GM21786 (cell line): Measurements from ENCODE around the gene SPRED1.
A peak's percentile ranks its signal among the peaks of the same experiment; 100 is the strongest.
"Not testable (repeated sequence)": the region's sequence is repeated elsewhere in the genome, so short reads cannot be mapped to it uniquely, and the experiment has no call there.

Source experiments
- ATAC-seq: cut with Tn5 transposase; IDR thresholded peaks from one replicate; pipeline ENCODE4 v1.9.1; 2021; ENCODE audit not compliant: unreplicated experiment

SPRED1 gene

DNA sequence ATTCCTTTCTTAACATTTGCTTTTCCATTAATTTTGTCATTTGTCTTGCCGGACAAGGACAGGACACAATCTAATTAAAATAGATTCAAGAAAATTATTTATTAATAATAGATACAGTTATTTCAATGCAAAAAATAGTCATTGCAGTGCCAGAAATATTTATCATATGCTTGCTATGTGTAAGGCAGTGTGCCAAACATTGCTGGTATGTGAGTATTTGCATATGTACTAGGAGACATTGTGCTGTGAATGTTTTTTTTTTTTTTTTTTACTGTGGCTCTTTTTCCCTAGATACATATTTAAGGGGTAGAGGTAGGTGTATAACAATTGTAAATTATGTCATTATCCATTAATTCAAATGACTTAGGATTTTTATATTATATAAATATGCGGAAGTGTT is 23.3 kb downstream of the SPRED1 start:
- ATAC-seq = no peak

DNA sequence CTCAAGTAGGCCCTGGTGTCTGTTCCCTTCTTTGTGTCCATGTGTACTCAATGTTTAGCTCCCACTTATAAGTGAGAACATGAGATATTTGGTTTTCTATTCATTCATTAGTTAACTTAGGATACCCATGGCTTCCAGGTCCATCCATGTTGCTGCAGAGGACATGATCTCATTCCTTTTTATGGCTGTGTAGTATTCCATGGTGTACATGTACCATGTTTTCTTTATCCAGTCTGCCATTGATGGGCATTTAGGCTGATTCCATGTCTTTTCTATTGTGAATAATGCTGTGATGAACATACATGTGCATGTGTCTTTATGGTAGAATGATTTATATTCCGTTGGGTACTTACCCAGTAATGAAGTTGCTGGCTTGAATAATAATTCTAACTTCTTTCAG is 24.6 kb downstream of the SPRED1 start:
- ATAC-seq = not testable (repeated sequence)

DNA sequence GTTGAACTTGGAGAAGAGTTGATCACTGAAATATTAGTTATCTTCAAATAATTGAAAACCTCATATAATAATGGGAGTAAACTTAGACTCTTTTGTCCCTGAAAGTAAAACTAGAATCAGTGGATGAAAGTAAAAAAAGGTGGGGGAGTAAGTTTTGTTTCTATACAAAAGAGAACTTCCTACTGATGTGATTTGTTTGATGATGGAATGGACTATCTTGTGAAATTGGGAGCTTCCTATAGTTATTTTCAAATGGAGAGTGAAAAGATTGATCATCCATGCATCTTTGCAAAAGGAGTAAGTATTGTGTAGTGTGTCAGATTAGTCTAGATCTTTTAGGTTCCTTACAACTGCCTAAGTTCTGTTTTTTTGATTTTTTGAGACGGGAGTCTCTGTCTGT is 28.4 kb downstream of the SPRED1 start:
- ATAC-seq = no peak

DNA sequence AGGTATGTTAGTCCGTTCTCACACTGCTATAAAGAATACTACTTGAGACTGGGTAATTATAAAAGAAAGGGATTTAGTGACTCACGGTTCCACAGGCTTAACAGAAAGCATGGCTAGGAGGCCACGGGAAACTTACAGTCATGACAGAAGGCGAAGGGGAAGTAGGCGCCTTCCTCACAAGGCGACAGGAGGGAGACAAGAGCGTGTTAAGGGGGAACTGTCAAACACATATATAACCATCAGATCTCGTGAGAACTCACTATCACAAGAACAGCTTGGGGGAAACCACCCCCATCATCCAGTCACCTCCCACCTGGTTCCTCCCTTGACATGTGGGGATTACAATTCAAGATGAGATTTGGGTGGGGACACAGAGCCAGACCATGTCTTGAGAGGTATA is 30.4 kb downstream of the SPRED1 start:
- no peak for ATAC-seq

DNA sequence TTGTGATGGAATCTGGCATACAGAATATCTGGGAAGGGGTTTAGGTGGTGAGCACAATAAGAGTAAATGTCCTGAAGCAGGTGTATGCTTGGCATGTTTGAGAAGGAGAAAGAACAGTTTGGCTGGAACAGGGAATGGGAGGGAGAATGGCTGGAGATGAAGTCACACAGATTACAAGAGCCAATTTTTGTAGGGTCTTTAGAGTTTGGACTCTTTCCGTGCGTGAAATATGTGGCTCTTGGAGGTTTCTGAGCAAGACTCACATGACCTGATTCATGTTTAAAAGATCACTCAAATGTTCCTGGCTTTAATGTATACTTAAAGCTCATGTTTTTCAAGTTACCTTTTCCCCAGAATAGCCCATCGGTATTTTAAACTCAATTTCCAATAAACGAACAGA is 32.8 kb downstream of the SPRED1 start:
- no peak for ATAC-seq

DNA sequence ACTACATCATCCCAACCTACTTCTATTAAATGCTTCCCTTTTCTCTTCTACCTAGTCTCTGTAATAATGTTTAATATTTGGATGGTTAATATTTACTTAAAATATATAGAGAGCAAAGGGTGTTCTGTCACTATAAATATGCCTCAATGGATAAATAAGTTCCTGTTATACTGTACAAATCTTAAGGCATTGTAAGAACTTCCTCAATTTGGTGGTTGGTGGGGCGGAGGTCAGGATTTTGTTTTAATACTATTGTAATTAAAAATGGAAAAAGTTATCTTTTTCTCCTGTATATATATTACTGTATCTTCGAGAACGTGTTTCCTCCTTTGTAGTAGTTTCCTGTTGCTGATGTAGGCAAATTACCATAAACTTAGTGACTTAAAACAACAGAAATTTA is 41.5 kb downstream of the SPRED1 start:
- ATAC-seq = no peak

DNA sequence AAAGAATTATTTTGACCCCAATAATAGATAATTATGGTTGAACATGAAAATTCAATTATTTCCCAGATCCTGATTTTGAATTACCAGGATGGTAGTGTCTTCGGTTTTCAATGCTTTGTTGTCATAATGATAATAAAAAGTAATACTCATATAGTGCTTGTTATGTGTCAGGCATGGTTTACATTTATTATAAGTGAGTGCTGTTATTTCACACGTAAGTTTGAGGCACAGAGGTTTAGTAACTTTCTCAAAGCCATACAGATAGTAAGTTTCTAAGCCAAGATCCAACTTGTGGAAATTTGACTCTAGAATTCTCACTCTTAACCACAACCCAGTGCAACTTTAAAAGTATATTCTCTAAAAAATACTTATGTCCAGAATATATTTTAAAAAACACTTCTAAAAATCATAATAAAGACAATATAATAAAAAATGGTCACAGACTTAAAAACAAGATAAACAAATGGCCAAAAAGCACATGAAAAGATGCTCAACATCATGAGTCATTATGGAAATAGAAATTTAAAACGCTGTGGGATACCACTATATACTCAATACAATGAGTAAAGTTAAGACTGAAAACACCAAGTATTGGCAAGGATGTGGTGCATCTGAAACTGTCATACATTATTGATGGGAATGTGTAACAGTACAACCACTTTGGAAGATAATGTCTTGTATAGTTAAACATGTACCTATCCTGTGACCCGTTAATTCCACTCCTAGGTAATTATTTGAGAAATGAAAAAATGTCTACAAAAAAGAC is 45.2 kb downstream of the SPRED1 start:
- ATAC-seq = peak; percentile 52

DNA sequence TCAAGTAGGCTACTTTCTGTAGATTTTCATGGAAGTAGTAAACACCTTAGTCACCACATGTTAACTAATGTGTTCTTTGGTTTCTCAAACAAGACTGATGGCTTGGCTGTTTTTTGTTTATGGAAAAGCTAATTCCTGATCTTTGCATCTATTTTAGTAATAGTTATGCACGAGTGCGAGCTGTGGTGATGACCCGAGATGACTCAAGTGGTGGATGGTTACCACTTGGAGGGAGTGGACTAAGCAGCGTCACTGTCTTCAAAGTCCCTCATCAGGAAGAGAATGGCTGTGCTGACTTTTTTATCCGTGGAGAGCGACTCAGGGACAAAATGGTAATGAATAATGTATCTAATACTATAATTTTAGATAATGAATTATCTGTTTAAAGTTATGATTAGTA is 46.6 kb downstream of the SPRED1 start:
- no peak for ATAC-seq

DNA sequence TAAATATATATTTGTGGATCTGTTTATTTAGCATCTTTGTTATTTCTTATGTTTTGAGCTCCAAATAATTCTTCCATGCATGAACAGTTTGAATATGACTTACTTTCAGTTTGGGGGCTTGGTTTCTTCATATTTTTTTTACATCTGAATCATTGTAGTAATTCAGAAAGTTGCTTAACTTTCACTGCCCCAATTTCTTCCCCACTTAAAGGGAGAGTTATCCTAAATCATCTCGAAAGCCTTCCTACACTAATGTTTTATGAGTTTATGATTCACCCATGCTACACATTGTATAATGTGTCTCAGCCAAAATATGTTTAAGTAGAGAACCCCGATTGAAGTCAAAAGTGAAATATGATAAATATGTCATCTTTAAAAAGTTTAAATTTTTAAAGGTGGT is 47.8 kb downstream of the SPRED1 start:
- ATAC-seq = no peak

DNA sequence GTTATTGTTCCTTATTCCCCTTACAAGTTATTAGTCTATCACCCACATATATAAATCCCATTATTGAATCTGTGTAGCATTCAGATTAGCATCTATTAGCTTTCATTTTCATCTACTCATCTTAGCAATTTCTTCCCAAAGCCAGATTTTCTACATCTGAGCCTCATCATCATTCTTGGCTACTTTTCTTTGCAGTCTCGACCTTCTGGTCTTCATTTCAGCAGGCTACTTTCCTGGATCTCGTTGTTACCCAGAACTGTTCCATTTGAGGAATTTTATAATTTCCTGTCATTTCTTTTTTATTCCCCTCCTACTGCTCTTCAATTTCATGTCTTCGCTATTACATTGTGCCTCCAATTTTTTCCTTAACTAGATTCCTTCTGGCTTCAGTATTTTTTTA is 51.8 kb downstream of the SPRED1 start:
- no peak for ATAC-seq

DNA sequence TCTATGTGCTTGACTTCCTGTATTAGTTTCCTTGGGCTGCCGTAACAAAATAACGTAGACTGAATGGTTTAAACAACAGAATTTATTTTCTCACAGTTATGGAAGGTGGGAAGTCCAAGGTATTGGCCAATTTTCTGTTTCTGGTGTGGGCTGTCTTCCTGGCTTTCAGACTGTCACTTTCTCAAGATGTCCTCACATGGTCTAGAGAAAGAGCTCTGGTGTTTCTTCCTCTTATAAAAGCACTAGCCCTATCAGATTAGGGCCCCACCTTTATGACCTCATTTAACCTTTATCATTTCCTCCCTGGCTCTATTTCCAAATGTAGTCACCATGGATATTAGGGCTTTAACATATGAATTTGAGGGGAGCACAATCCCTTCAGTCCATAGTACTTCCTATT is 54.6 kb downstream of the SPRED1 start:
- no peak for ATAC-seq

DNA sequence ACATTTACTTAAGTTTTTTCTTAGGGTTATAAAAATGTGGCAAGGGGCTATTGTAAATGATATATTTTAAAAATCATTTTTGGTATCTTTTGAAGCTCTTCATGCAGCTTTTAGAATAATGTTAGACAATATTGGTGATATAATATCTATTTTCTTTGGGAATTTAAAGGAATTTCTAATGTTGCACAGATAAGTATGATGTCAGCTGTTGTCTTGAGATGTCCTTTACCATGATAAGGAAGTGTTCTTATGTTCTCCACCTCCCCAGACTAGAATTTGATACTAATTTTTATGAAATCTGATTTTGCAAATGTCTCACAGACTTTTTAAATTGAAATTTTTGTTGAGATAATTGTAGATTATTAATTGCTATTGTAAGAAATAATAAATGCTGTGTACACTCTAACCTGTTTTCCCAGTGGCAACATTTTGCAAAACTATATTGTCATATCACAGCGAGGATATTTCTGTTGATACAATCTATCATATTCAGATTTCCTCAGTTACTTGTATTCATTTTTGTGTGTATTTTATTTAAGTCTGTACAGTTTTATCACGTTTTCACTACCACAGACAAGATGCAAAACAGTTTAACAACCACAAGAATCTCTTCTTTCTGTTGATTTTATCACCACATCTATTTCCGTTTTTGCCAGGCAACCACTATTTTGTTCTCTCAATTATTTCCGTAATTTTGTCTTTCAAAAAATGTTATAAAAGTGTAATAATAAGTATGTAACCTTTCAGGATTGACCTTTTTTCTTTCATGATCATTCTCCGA is 55.4 kb downstream of the SPRED1 start:
- ATAC-seq = no peak

DNA sequence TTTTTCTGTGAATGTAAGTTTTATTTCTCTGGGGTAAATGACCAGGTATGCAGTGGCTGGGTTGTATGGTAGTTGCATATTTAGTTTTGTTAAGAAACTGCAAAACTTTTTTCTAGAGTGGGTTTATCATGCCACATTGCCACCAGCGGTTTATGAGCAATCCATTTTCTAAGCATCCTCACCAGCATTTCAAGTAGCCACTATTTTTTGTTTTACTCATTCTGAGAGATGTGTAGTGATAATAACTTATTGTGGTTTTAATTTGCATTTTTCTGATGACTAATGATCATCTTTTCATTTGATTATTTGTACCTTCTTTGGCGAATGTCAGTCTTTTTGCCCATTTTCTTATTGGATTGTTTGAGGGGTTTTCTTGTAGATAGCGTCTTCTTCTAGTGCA is 56.2 kb downstream of the SPRED1 start:
- ATAC-seq = peak; percentile 47

DNA sequence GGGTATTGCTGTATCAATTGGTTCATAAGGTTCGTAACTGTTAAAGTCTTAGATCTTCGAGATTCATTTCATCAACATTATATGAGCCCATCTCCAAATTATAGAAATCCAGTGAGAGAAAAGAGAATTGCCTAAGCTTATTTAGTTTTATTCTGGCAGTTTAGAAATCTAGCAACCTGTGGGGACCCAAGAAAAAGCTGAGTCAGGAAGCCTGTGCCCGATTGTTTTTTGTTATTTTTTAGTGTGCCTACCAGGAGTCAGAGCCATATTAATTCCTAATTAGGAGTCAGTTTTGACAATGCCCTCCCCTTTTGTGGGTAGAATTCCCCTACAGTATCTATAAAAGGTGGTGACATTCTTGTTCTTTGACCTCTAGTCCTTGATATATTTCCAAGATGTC is 59.6 kb downstream of the SPRED1 start:
- ATAC-seq = no peak

DNA sequence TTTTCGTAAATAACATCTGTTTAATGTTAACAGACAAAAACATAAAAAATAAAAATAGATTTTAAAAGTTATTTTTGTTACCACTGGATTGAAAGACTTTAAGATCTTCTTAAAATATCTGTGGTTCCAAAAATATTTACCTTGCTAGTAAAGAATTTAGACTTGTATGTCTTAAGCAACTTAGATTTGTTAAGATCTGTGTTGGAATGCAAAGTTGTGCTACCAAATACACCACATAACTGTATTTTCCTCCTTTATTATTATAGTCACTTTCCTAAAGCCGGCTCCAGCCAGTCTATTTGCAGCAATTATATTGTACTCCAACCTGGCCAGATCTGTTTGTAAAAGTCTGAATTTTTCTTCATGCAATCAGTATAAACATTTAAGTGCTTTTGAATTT is 63.7 kb downstream of the SPRED1 start:
- no peak for ATAC-seq

DNA sequence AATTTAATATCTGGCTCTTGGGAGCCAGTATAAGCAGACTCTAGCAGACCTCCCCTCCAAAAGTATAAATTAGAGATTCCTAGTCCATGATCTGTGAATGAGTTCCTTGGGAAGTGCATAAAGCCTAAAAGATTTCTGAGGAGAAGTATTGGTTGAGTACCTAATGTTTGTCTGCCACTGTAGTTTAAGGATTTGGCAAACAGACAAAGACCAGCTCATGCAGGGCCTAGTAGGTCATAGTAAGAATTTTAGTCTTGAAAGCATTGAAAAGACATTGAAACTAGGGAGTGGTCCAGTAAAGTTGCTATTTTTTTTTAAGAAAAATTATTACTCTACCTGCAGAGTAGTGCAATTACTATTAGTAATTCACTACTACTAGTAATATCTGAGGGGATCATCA is 67.5 kb downstream of the SPRED1 start:
- ATAC-seq = no peak

DNA sequence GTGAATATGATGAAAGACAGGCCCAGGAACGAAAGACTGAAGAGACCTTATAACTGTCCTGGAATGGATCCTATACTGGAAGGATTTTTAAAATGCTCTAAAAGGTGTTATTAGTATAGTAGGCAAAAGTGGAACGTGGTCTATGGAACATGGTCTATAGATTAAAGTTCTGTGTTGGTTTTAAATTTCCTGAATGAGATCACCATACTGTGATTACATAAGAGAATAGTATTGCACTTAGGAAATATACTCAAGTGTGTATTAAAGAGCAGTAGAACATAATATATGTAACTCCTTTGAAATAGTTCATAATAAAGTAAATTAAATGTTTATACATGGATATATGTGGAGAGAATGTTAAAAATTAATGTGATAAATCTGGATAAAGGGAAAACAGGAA is 68.2 kb downstream of the SPRED1 start:
- ATAC-seq = no peak

DNA sequence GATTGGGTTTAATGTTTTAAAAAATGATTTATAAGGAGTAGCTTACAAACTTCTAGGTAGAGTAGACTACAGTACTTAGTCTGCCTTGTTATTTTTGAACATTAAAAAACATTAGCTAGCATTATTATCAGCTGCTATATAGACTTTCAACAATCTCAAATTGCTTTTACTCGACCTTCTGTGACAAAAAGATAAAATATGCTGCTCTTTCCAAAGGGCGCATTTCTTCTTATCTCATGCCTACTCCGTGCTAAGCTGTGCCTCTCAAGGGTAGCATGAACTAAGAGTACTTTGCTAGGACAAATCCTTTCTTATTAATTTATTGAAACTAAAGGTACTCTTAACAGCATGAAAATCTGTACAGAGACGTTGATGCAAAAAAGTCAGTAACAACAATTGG is 71.3 kb downstream of the SPRED1 start:
- ATAC-seq = no peak

DNA sequence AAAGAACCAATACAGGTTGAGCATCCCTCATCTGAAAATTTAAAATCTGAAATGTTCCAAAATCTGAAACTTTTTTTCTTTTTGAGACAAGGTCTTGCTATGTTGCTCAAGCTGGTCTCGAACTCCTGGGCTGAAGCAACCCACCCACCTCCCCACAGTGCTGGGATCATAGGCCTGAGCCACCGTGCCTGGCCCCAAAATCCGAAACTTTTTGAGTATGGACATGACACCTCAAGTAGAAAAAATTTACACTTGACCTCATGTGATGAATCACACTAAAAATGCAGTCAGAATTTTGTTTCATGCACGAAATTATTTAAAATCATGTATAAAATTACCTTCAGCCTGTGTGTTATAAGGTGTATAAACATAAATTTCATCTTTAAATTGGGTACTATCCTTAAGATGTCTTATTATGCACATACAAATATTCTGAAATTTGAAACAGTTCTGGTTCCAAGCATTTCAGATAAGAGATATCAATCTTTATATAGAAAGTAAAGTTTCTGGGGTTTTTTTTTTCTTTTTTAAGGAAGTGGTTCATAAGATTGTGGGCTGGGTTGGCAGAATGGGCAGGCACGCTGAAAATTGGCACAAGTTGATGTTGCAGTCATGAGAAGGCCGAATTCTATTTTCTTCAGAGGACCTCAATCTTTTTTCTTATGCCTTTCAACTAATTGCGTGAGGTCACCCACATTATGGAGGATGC is 72.5 kb downstream of the SPRED1 start:
- no peak for ATAC-seq

DNA sequence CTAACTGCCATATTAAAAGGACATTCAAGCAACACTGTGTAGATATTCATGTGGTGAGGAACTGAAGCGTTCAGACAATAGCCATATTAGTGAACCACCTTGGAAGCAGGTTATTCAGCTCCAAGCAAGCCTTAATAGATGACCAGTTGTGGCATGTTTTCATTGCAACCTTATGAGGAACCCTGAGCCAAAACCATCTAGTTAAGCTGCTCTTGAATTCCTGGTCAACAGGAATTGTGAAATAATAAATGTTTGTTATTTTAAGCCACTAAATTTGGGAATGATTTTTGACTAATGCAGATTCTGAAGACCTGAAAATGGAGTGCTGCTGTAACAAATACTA is 73.0 kb downstream of the SPRED1 start:
- ATAC-seq = no peak

DNA sequence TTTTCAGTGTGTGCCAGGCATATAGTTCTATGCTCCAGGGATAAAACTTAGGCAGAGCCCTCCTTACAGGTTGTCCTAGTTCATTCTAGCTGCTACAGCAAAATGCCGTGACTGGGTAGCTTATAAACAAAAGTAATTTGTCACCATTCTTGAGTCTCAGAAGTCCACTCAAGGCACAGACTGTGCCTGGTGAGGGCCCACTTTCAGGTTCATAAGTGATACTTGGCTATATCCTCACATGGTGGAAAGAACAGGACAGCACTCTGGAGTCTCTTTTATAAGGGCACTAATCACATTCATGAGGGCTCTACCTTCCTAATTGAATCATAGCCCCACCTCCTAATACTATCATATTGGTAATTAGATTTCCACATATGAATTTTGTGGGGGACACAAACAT is 80.1 kb downstream of the SPRED1 start:
- ATAC-seq = no peak

DNA sequence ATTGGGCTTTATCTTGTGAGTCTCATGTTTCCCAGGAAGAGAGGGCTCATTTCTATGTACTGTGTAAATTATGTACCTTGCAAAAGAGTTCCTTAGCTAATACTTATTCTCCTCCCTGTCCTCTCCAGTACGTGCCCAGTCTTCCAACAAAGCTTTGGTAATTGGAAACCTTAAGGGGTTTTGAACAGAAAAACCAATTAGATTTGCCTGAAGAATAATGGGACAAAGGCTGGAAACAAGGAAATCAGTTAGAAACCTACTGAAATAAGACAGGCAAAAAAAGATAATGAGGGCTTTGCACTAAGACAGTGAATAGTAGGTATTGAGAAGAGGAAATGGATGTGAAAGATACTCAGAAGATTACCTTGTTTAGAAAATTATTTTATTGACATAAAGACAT is 82.5 kb downstream of the SPRED1 start:
- ATAC-seq = no peak
